WTC11 (cell line): Measurements from ENCODE around the gene PIP4K2C. TPM values are rescaled to one million over a fixed set of nuclear protein-coding genes. Genes with fewer than 3 reads are reported as not detected.
A peak's percentile ranks its signal among the peaks of the same experiment; 100 is the strongest.

Experiments
- ATAC-seq: fragments of 200-7000 bp; cut with Tn5 transposase; 2 replicates; pipeline ENCODE4 v1.10.0; 2021; ENCODE audit warnings: mild to moderate bottlenecking, moderate library complexity
- CTCF ChIA-PET: fragments of 300-600 bp; sonication (Branson Sonifier 250); formaldehyde crosslinking; loops from one replicate; lab custom pipeline; 2021; ENCODE audit warnings: antibody characterized with exemption; lab: Charles Lee
- POLR2A ChIA-PET: fragments of 350-600 bp; sonication (Branson Sonifier 250); formaldehyde crosslinking; loops from one replicate; lab custom pipeline; 2021; ENCODE audit warnings: antibody characterized with exemption; lab: Charles Lee
- DNase-seq: peaks from one replicate; pipeline ENCODE4 v3.0.0; 2021; ENCODE audit warnings: low spot score
- H3K27ac Mint-ChIP-seq: 2 replicates; pipeline ENCODE4 v1.8.0; 2021; ENCODE audit warnings: mixed read lengths
- H3K27me3 Mint-ChIP-seq: 2 replicates; pipeline ENCODE4 v1.8.0; 2021; ENCODE audit warnings: low read depth, mild to moderate bottlenecking, moderate library complexity, mixed read lengths
- H3K36me3 Mint-ChIP-seq: 2 replicates; pipeline ENCODE4 v1.8.0; 2021; ENCODE audit warnings: mixed read lengths
- H3K4me1 Mint-ChIP-seq: 2 replicates; pipeline ENCODE4 v1.8.0; 2022; ENCODE audit warnings: mixed read lengths
- H3K4me3 Mint-ChIP-seq: 2 replicates; pipeline ENCODE4 v1.8.0; 2021; ENCODE audit warnings: mild to moderate bottlenecking, moderate library complexity, mixed read lengths
- H3K9me3 Mint-ChIP-seq: 2 replicates; pipeline ENCODE4 v1.8.0; 2021; ENCODE audit warnings: mixed read lengths
- ATF1 ChIP-seq: sonication (generic); formaldehyde crosslinking; IDR thresholded peaks from 2 replicates; pipeline ENCODE4 v1.8.1; 2023; ENCODE audit warnings: mild to moderate bottlenecking, moderate library complexity, missing genetic modification reagents
- CBFB ChIP-seq: sonication (generic); formaldehyde crosslinking; IDR thresholded peaks from 2 replicates; pipeline ENCODE4 v1.8.1; 2022; ENCODE audit warnings: mild to moderate bottlenecking, low read depth, missing genetic modification reagents
- ERG ChIP-seq: fragments of 250-450 bp; sonication (Bioruptor Pico); IDR thresholded peaks from 2 replicates; pipeline ENCODE4 v1.8.0; 2021; ENCODE audit warnings: mild to moderate bottlenecking
- GRHL2 ChIP-seq: fragments of 250-450 bp; sonication (Bioruptor Pico); IDR thresholded peaks from 2 replicates; pipeline ENCODE4 v1.8.0; 2022; ENCODE audit warnings: mild to moderate bottlenecking, moderate library complexity; ENCODE audit not compliant: insufficient replicate concordance, severe bottlenecking
- SMAD4 ChIP-seq: sonication (generic); formaldehyde crosslinking; IDR thresholded peaks from 2 replicates; pipeline ENCODE4 v1.8.0; 2022; ENCODE audit warnings: mild to moderate bottlenecking, missing genetic modification reagents
- SP1 ChIP-seq: sonication (generic); formaldehyde crosslinking; conservative IDR thresholded peaks from 2 replicates; pipeline ENCODE4 v1.8.1; 2022; ENCODE audit warnings: missing genetic modification reagents
- TP53 ChIP-seq: sonication (generic); formaldehyde crosslinking; IDR thresholded peaks from 2 replicates; pipeline ENCODE4 v1.8.1; 2023; ENCODE audit warnings: mild to moderate bottlenecking, missing genetic modification reagents
- ZBTB21 ChIP-seq: sonication (generic); formaldehyde crosslinking; IDR thresholded peaks from 2 replicates; pipeline ENCODE4 v1.8.1; 2023; ENCODE audit warnings: mild to moderate bottlenecking, missing genetic modification reagents, borderline replicate concordance
- ZNF138 ChIP-seq: sonication (generic); formaldehyde crosslinking; conservative IDR thresholded peaks from 2 replicates; pipeline ENCODE4 v1.8.1; 2022; ENCODE audit warnings: mild to moderate bottlenecking, moderate library complexity, missing genetic modification reagents
- ZNF416 ChIP-seq: fragments of 250-450 bp; sonication (Bioruptor Pico); IDR thresholded peaks from 2 replicates; pipeline ENCODE4 v1.9.0; 2021; ENCODE audit warnings: mild to moderate bottlenecking, inconsistent platforms
- ZNF512 ChIP-seq: sonication (generic); formaldehyde crosslinking; IDR thresholded peaks from 2 replicates; pipeline ENCODE4 v1.8.1; 2022; ENCODE audit warnings: missing genetic modification reagents, borderline replicate concordance
- ZNF532 ChIP-seq: fragments of 250-450 bp; sonication (Bioruptor Pico); IDR thresholded peaks from 2 replicates; pipeline ENCODE4 v1.9.0; 2021; ENCODE audit warnings: mild to moderate bottlenecking, borderline replicate concordance
- total RNA-seq: library from RNA; stranded (reverse); gene quantifications from 3 replicates; pipeline ENCODE4 v1.2.3, GENCODE V29; 2021
- TF ChIP-seq, protein P1 (sequence below): sonication (generic); formaldehyde crosslinking; IDR thresholded peaks from 2 replicates; pipeline ENCODE4 v1.8.1; 2022; ENCODE audit warnings: low read depth, missing genetic modification reagents, borderline replicate concordance
- TF ChIP-seq, protein P2 (sequence below): sonication (generic); formaldehyde crosslinking; IDR thresholded peaks from 2 replicates; pipeline ENCODE4 v1.8.1; 2023; ENCODE audit warnings: mild to moderate bottlenecking, missing genetic modification reagents

The PIP4K2C gene
- total RNA-seq, 1 experiment from 2014 or later: 25.4 TPM

DNA sequence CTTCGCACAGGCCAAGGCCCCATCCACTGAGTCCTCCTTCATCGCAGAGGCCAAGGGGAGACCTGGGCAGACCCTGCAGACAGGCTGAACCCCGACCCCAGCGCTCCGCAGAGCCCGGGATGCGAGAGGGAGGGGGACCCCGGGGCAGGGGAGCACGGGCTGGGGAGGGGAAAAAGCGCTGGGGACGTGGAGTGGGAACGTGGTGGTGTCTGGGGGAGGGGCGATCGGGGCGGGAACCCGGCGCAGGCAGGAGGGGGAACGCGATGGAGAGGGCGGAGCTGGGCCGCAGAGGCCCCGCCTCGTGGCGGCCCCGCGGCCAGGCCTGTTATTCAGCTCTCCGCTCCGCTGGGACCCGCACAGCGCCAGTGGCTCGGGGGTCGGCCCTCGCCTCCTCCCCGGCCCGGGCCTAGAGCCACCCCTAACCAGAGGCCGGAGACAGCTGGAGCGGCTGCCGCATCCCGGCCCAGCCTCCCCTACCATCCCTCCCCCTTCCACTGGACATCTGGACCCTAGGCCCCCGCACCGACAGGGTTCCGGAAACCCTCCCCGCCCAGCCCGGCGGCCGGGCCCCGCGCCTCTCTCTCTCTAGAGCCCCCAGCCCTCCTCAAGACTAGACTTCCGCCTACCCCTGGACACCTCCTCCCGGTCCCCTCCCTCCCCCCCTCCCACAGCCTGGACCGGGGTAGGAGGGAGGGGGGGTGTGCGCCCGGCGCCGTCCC, 20.3 kb downstream of the PIP4K2C start, which contains the start of gene ARHGEF25 (continued):
- TF ChIP-seq TP53 (CRISPR knock-in tag): 0 out of 2 replicates have a peak, but pooled peaks have one; percentile 45
- no peak for TF ChIP-seq ZNF138 (CRISPR knock-in tag)
- TF ChIP-seq ZNF512 (CRISPR knock-in tag): no peak
- TF ChIP-seq ZBTB21 (CRISPR knock-in tag): no peak
- TF ChIP-seq, protein P1, sequence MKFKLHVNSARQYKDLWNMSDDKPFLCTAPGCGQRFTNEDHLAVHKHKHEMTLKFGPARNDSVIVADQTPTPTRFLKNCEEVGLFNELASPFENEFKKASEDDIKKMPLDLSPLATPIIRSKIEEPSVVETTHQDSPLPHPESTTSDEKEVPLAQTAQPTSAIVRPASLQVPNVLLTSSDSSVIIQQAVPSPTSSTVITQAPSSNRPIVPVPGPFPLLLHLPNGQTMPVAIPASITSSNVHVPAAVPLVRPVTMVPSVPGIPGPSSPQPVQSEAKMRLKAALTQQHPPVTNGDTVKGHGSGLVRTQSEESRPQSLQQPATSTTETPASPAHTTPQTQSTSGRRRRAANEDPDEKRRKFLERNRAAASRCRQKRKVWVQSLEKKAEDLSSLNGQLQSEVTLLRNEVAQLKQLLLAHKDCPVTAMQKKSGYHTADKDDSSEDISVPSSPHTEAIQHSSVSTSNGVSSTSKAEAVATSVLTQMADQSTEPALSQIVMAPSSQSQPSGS (CRISPR knock-in tag): no peak
- TF ChIP-seq ERG: no peak

DNA sequence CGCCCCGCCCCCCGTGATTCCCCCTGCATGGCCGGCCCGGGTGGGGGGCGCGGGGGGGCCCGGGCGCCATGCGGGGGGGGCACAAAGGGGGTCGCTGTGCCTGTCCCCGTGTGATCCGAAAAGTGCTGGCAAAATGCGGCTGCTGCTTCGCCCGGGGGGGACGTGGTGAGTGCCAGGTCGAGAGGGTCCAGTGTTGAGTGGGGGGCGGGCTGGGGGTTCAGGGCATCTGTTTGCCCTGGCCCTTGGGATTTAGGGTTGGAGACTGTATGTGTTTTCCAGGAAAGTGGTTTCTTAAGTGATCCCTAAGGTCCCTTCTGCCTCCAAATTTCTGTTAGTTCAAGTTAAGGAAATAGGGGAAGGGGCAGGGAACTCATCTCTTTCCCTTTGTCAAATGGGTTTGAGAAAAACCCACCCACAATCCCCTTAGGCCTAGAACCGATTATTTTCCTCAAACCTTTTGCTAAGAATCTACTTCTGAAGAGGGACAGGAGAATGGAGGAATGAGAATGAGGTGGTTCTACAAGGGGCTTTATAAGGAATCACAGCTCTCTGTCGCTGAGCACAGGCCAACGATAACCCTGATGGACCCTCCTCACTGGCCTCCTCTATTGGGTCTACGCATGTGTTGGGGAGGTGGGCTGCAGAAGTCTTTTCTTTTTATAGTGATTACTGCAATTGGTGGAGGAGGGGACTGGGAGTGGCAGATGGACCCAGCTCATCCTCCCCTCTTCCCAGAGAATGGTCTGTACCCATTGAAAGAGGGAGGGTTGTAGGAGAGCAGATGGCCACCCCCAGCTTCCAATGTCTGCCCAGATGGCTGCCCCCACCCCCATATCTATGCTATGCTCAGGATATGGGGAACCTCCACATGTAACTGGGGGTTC, 21.1 kb downstream of the PIP4K2C start:
- H3K27ac Mint-ChIP-seq: no peak overlapping the region
- CTCF ChIA-PET: interaction anchor here (0.9 to 5.4 kb wide), 12 partner anchors 8 to 191 kb away, joined by 3 to 38 read pairs (median 6); partner anchors contain the start of genes B4GALNT1 and PIP4K2C
- POLR2A ChIA-PET: interaction anchor here (2.0 kb wide), 1 partner anchor 8 kb away, joined by 11 read pairs; no protein-coding TSS in a partner anchor
- H3K4me3 Mint-ChIP-seq: peak overlapping the region; percentile 76
- DNase-seq: no peak
- no peak for ATAC-seq
- H3K36me3 Mint-ChIP-seq: peaks cover 8% of the 10 kb centered on the region; the same call in 1 of the 2 replicates
- no peak for TF ChIP-seq ATF1 (CRISPR knock-in tag)
- no peak for TF ChIP-seq SMAD4
- no peak for TF ChIP-seq CBFB (CRISPR knock-in tag)
- no peak for TF ChIP-seq ZNF416 (CRISPR knock-in tag)
- TF ChIP-seq, protein P2, sequence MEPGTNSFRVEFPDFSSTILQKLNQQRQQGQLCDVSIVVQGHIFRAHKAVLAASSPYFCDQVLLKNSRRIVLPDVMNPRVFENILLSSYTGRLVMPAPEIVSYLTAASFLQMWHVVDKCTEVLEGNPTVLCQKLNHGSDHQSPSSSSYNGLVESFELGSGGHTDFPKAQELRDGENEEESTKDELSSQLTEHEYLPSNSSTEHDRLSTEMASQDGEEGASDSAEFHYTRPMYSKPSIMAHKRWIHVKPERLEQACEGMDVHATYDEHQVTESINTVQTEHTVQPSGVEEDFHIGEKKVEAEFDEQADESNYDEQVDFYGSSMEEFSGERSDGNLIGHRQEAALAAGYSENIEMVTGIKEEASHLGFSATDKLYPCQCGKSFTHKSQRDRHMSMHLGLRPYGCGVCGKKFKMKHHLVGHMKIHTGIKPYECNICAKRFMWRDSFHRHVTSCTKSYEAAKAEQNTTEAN (CRISPR knock-in tag): no peak
- no peak for TF ChIP-seq SP1 (CRISPR knock-in tag)
- TF ChIP-seq ZNF532 (CRISPR knock-in tag): no peak
- no peak for TF ChIP-seq GRHL2 (CRISPR knock-in tag)
- H3K9me3 Mint-ChIP-seq: no peaks in the 10 kb centered on the region
- H3K27me3 Mint-ChIP-seq: peaks cover 61% of the 10 kb centered on the region
- peaks cover 36% of the 10 kb centered on the region for H3K4me1 Mint-ChIP-seq
